M059J (cell line): ENCODE data around the gene KIRREL3. TPM values are rescaled to one million over a fixed set of nuclear protein-coding genes. Genes with fewer than 3 reads are reported as not detected.

Experiments used
- DNase-seq: peaks from one replicate; pipeline ENCODE4 v3.0.0-alpha.2; 2012; ENCODE audit warnings: low read depth
- total RNA-seq: library from RNA; depleted of rRNA; stranded (reverse); fragments of >200 nt; shearing (Covaris generic); gene quantifications from 2 replicates; pipeline ENCODE4 v1.2.3, GENCODE V29; 2014

KIRREL3 gene
- total RNA-seq, 1 experiment from 2014 or later, result 9.8 TPM

- DNase-seq, result peak; percentile 25
These were observed 208.6 kb downstream of the KIRREL3 start for GRCh38 chr11:126791991-126792390.

GRCh38 chr11:126791446-126791845, 209.1 kb downstream of the KIRREL3 start:
- DNase-seq, result peak; percentile 15

GRCh38 chr11:126790550-126791081, 210.0 kb downstream of the KIRREL3 start:
- DNase-seq, result peak; percentile 97

- DNase-seq, result no peak
These were observed 217.8 kb downstream of the KIRREL3 start for GRCh38 chr11:126782810-126783209.

- DNase-seq, result no peak
These were observed 218.6 kb downstream of the KIRREL3 start for GRCh38 chr11:126781942-126782341.

- DNase-seq, result no peak
These were observed 224.5 kb downstream of the KIRREL3 start for GRCh38 chr11:126776119-126776518.

GRCh38 chr11:126772267-126772666, 228.3 kb downstream of the KIRREL3 start:
- no peak for DNase-seq

- no peak for DNase-seq
These were observed 231.9 kb downstream of the KIRREL3 start for GRCh38 chr11:126768702-126769101.

- DNase-seq, result no peak
These were observed 234.1 kb downstream of the KIRREL3 start for GRCh38 chr11:126766440-126766839.

- no peak for DNase-seq
These were observed 235.4 kb downstream of the KIRREL3 start for GRCh38 chr11:126765196-126765595.

- peak; percentile 74 for DNase-seq
These were observed 236.3 kb downstream of the KIRREL3 start for GRCh38 chr11:126764231-126764630.

- no peak for DNase-seq
These were observed 243.7 kb downstream of the KIRREL3 start for GRCh38 chr11:126756855-126757254.

- DNase-seq, result no peak
These were observed 244.1 kb downstream of the KIRREL3 start for GRCh38 chr11:126756421-126756820.

- DNase-seq, result no peak
These were observed 245.0 kb downstream of the KIRREL3 start for GRCh38 chr11:126755526-126755925.

- DNase-seq, result no peak
These were observed 245.8 kb downstream of the KIRREL3 start for GRCh38 chr11:126754591-126755426.

GRCh38 chr11:126753990-126754389, 246.6 kb downstream of the KIRREL3 start:
- no peak for DNase-seq

GRCh38 chr11:126751242-126751641, 249.3 kb downstream of the KIRREL3 start:
- no peak for DNase-seq

- no peak for DNase-seq
These were observed 251.8 kb downstream of the KIRREL3 start for GRCh38 chr11:126748793-126749192.

GRCh38 chr11:126748100-126748791, 252.3 kb downstream of the KIRREL3 start:
- no peak for DNase-seq

- no peak for DNase-seq
These were observed 253.3 kb downstream of the KIRREL3 start for GRCh38 chr11:126747315-126747714.

- DNase-seq, result no peak
These were observed 254.1 kb downstream of the KIRREL3 start for GRCh38 chr11:126746443-126746842.

- DNase-seq, result no peak
These were observed 255.9 kb downstream of the KIRREL3 start for GRCh38 chr11:126744699-126745098.

GRCh38 chr11:126743628-126744027, 256.9 kb downstream of the KIRREL3 start:
- DNase-seq, result no peak
